ENCODE data around the gene ZFC3H1.

DNA sequence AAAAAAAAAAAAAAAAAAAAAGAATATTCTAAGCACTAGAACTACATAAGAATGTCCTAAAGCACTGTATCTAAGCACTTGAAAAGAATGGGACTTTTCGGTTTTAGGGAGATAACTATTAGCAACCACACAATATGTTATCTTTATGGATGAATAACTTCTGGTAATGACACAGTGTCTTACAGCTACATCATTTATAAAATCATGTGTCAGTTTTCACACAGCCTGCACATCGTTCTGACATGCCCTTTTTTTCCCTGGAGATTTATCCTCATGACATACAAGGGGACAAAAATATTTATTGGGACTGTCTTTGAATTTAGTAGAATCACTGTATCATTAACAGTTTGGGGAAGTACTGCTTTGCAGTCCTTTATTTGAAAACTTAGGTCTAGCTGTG lies 39.6 kb upstream of the ZFC3H1 start:
- TF ChIP-seq, protein P1, sequence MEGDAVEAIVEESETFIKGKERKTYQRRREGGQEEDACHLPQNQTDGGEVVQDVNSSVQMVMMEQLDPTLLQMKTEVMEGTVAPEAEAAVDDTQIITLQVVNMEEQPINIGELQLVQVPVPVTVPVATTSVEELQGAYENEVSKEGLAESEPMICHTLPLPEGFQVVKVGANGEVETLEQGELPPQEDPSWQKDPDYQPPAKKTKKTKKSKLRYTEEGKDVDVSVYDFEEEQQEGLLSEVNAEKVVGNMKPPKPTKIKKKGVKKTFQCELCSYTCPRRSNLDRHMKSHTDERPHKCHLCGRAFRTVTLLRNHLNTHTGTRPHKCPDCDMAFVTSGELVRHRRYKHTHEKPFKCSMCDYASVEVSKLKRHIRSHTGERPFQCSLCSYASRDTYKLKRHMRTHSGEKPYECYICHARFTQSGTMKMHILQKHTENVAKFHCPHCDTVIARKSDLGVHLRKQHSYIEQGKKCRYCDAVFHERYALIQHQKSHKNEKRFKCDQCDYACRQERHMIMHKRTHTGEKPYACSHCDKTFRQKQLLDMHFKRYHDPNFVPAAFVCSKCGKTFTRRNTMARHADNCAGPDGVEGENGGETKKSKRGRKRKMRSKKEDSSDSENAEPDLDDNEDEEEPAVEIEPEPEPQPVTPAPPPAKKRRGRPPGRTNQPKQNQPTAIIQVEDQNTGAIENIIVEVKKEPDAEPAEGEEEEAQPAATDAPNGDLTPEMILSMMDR (IDR thresholded peaks at IDR 0.05) = no peak
- TF ChIP-seq POLR2AphosphoS5 (IDR thresholded peaks at IDR 0.05) (no peak), POLR2A (IDR thresholded peaks at IDR 0.05) (no peak)

Data from breast epithelium (tissue), 3 donors.